T-cell (primary cell): ENCODE data around the gene EXOC4. TPM values are rescaled to one million over a fixed set of nuclear protein-coding genes. Genes with fewer than 3 reads are reported as not detected.
"Not testable (repeated sequence)": the region's sequence is repeated elsewhere in the genome, so short reads cannot be mapped to it uniquely, and the experiment has no call there.

Experiments
- ATAC-seq, 4 experiments: fragments of 200-7000 bp in 3 of 4; fragments of 150-1000 bp in 1 of 4; cut with Tn5 transposase; replicated peaks in 1 of 4; 1 replicate in 3 of 4; 2 replicates in 1 of 4; pipeline ENCODE4 v1.10.0; 2021; ENCODE audit warnings: moderate library complexity in 3 of 4, mild to moderate bottlenecking in 2 of 4, moderate number of reproducible peaks in 1 of 4
- CTCF ChIA-PET, 2 donors: fragments of 300-600 bp; sonication (Branson Sonifier 250); formaldehyde crosslinking; loops; one replicate each; lab custom pipeline; 2022; ENCODE audit warnings: antibody characterized with exemption in 2 of 2; lab: Charles Lee
- POLR2A ChIA-PET, 2 donors: fragments of 300-600 bp; sonication (Branson Sonifier 250); formaldehyde crosslinking; loops; one replicate each; lab custom pipeline; 2022; ENCODE audit warnings: antibody characterized with exemption in 2 of 2; lab: Charles Lee
- DNase-seq, 35 experiments: peaks; one replicate each; pipeline versions ENCODE4 v3.0.0 to v3.0.0-alpha.2; 2013 to 2023
- H3K27ac ChIP-seq: one replicate; pipeline ENCODE4 v1.5.1; 2013; ENCODE audit warnings: low read length
- H3K27me3 ChIP-seq, 2 experiments: replicated peaks in 1 of 2; 1 replicate in 1 of 2; 2 replicates in 1 of 2; pipeline versions ENCODE4 v1.6.1 to v1.7.0; 2013; ENCODE audit warnings: low read length in 1 of 2, mixed read lengths in 1 of 2; ENCODE audit not compliant: control insufficient read depth in 2 of 2, insufficient read depth in 2 of 2; ENCODE audit errors: extremely low read depth in 1 of 2
- H3K36me3 ChIP-seq, 2 donors: 1 replicate in 1 of 2; 2 replicates in 1 of 2; pipeline versions ENCODE4 v1.6.1 to v1.7.0; 2013; ENCODE audit warnings: low read length in 1 of 2; ENCODE audit not compliant: control insufficient read depth in 2 of 2, insufficient read depth in 1 of 2; ENCODE audit errors: extremely low read depth in 1 of 2
- H3K4me1 ChIP-seq, 2 experiments: 1 replicate in 1 of 2; 2 replicates in 1 of 2; pipeline versions ENCODE4 v1.6.1 to v1.7.0; 2013; ENCODE audit warnings: low read length in 2 of 2, mixed read lengths in 1 of 2; ENCODE audit not compliant: insufficient read depth in 2 of 2, control insufficient read depth in 1 of 2; ENCODE audit errors: extremely low read depth in 1 of 2
- H3K4me3 ChIP-seq, 2 donors: 1 replicate in 1 of 2; 2 replicates in 1 of 2; pipeline versions ENCODE4 v1.5.1 to v1.7.0; 2013; ENCODE audit warnings: mild to moderate bottlenecking in 2 of 2, low read length in 1 of 2, moderate library complexity in 1 of 2; ENCODE audit not compliant: control insufficient read depth in 1 of 2; ENCODE audit errors: extremely low read depth in 1 of 2
- H3K9me3 ChIP-seq: 2 replicates; pipeline ENCODE4 v1.7.0; 2013
- H3K27ac Mint-ChIP-seq, 2 donors: one replicate each; pipeline ENCODE4 v1.8.0; 2020 to 2021; ENCODE audit warnings: mild to moderate bottlenecking in 2 of 2, mixed read lengths in 2 of 2
- H3K27me3 Mint-ChIP-seq, 2 donors: one replicate each; pipeline ENCODE4 v1.8.0; 2021 to 2022; ENCODE audit warnings: mixed read lengths in 2 of 2
- H3K36me3 Mint-ChIP-seq: one replicate; pipeline ENCODE4 v1.8.0; 2021; ENCODE audit warnings: mixed read lengths
- H3K4me1 Mint-ChIP-seq, 3 donors: one replicate each; pipeline ENCODE4 v1.8.0; 2020 to 2022; ENCODE audit warnings: mixed read lengths in 3 of 3, mild to moderate bottlenecking in 1 of 3
- H3K4me3 Mint-ChIP-seq, 3 donors: one replicate each; pipeline ENCODE4 v1.8.0; 2020 to 2022; ENCODE audit warnings: mild to moderate bottlenecking in 3 of 3, mixed read lengths in 3 of 3, moderate library complexity in 3 of 3
- H3K9me3 Mint-ChIP-seq, 3 donors: one replicate each; pipeline ENCODE4 v1.8.0; 2020 to 2022; ENCODE audit warnings: mixed read lengths in 3 of 3
- WGBS: methylation state at CpG from one replicate; pipeline ENCODE4 v1.1.5; 2013; ENCODE audit warnings: missing lambda C conversion rate; ENCODE audit not compliant: insufficient coverage; 5-methylcytosine and 5-hydroxymethylcytosine counted together
- total RNA-seq, 35 experiments: library from RNA in 6 of 35; stranded (reverse) in 6 of 35; fragments of 120-200 nt in 1 of 35; gene quantifications; one replicate each; pipeline versions ENCODE4 v1.2.1 to v1.2.4 and lab custom pipeline; 2013 to 2026

The EXOC4 gene
- total RNA-seq, 5 donors from 2014 or later (not counting 1 experiment from before 2014, with no cell fraction given), result 58.2 to 108 (median 64.8) TPM

GRCh38 chr7:133777701-133778100 lies 524.8 kb downstream of the EXOC4 start:
- no peaks in the 10 kb centered on the region for H3K36me3 ChIP-seq
- H3K27ac ChIP-seq, result no peak overlapping the region
- CTCF ChIA-PET, result interaction anchor here in 1 of 2 donors (0.5 kb wide), 1 partner anchor 32 kb away, joined by 4 read pairs; no protein-coding TSS in a partner anchor
- ATAC-seq, result no peak
- H3K4me1 Mint-ChIP-seq, result no peaks in the 10 kb centered on the region
- H3K27ac Mint-ChIP-seq, result no peak overlapping the region
- H3K4me3 Mint-ChIP-seq, result no peak overlapping the region
- no peaks in the 10 kb centered on the region for H3K9me3 ChIP-seq
- H3K9me3 Mint-ChIP-seq, result peaks cover 0 to 5% (median 4%) of the 10 kb centered on the region in 3 donors
- no peak overlapping the region for H3K4me3 ChIP-seq
- H3K36me3 Mint-ChIP-seq, result peaks cover 44% of the 10 kb centered on the region
- POLR2A ChIA-PET, result no interaction called here
- no peaks in the 10 kb centered on the region for H3K4me1 ChIP-seq
- WGBS, result no CpG with 5 or more reads among the region's 4 CpGs
- no peak for DNase-seq
- H3K27me3 Mint-ChIP-seq, result no peaks in the 10 kb centered on the region
- no peaks in the 10 kb centered on the region for H3K27me3 ChIP-seq

GRCh38 chr7:133778472-133778871 lies 525.6 kb downstream of the EXOC4 start:
- no CpG with 5 or more reads among the region's 5 CpGs for WGBS
- H3K27ac Mint-ChIP-seq, result no peak overlapping the region
- ATAC-seq, result no peak

GRCh38 chr7:133779538-133779937 lies 526.7 kb downstream of the EXOC4 start:
- peaks cover 46% of the 10 kb centered on the region for H3K36me3 Mint-ChIP-seq
- H3K27me3 ChIP-seq, H3K27ac ChIP-seq, H3K36me3 ChIP-seq, H3K27ac Mint-ChIP-seq, DNase-seq, H3K4me3 Mint-ChIP-seq, H3K4me3 ChIP-seq, ATAC-seq, H3K9me3 Mint-ChIP-seq, H3K9me3 ChIP-seq, H3K27me3 Mint-ChIP-seq, H3K4me1 ChIP-seq, H3K4me1 Mint-ChIP-seq: not testable (repeated sequence)
- POLR2A ChIA-PET, result interaction anchor here in 1 of 2 donors (0.6 kb wide), 1 partner anchor 1772 kb away, joined by 3 read pairs; no protein-coding TSS in a partner anchor
- 89% methylated on average over 3 of the region's 4 CpGs for WGBS
- CTCF ChIA-PET, result interaction anchor here in 1 of 2 donors (0.7 kb wide), 1 partner anchor 55 kb away, joined by 3 read pairs; no protein-coding TSS in a partner anchor

More at GRCh38 chr7:133778472-133778871, 525.6 kb downstream of the EXOC4 start:
- Mint-ChIP-seq H3K9me3 (peaks cover 0 to 5% (median 4%) of the 10 kb centered on the region in 3 donors), H3K36me3 (peaks cover 46% of the 10 kb centered on the region), H3K27me3 (no peaks in the 10 kb centered on the region), H3K4me3 (no peak overlapping the region), H3K4me1 (no peaks in the 10 kb centered on the region)
- ChIA-PET POLR2A (no interaction called here), CTCF (no interaction called here)
- no peaks in the 10 kb centered on the region for H3K4me1 ChIP-seq
- H3K27ac ChIP-seq, result no peak overlapping the region
- no peaks in the 10 kb centered on the region for H3K36me3 ChIP-seq
- DNase-seq, result no peak
- H3K9me3 ChIP-seq, result no peaks in the 10 kb centered on the region
- no peaks in the 10 kb centered on the region for H3K27me3 ChIP-seq
- no peak overlapping the region for H3K4me3 ChIP-seq

- H3K27me3 Mint-ChIP-seq, result no peaks in the 10 kb centered on the region
- WGBS, result no CpG with 5 or more reads among the region's 2 CpGs
- H3K4me3 Mint-ChIP-seq, result no peak overlapping the region
- H3K9me3 ChIP-seq, result no peaks in the 10 kb centered on the region
- H3K4me1 Mint-ChIP-seq, result no peaks in the 10 kb centered on the region
- ChIA-PET CTCF (no interaction called here), POLR2A (no interaction called here)
- peaks cover 42% of the 10 kb centered on the region for H3K36me3 Mint-ChIP-seq
- no peaks in the 10 kb centered on the region for H3K36me3 ChIP-seq
- no peak for ATAC-seq
- DNase-seq, result no peak
- H3K27ac Mint-ChIP-seq, result no peak overlapping the region
- H3K27ac ChIP-seq, result no peak overlapping the region
- no peaks in the 10 kb centered on the region for H3K27me3 ChIP-seq
- no peak overlapping the region for H3K4me3 ChIP-seq
- no peaks in the 10 kb centered on the region for H3K4me1 ChIP-seq
- H3K9me3 Mint-ChIP-seq, result peaks cover 0 to 5% (median 4%) of the 10 kb centered on the region in 3 donors
These were observed 528.0 kb downstream of the EXOC4 start for GRCh38 chr7:133780912-133781311.

GRCh38 chr7:133781486-133782090 lies 528.7 kb downstream of the EXOC4 start:
- Mint-ChIP-seq H3K36me3 (peaks cover 38% of the 10 kb centered on the region), H3K9me3 (peaks cover 0 to 5% (median 4%) of the 10 kb centered on the region in 3 donors), H3K4me1 (no peaks in the 10 kb centered on the region), H3K4me3 (no peak overlapping the region), H3K27ac (no peak overlapping the region), H3K27me3 (no peaks in the 10 kb centered on the region)
- WGBS, result 95% methylated on average over 3 of the region's 7 CpGs
- H3K4me3 ChIP-seq, result no peak overlapping the region
- no peaks in the 10 kb centered on the region for H3K27me3 ChIP-seq
- no peak overlapping the region for H3K27ac ChIP-seq
- ChIA-PET CTCF (no interaction called here), POLR2A (interaction anchor here in 1 of 2 donors (0.6 kb wide), 1 partner anchor 981 kb away, joined by 3 read pairs; no protein-coding TSS in a partner anchor)
- ATAC-seq (no peak), DNase-seq (no peak)
- no peaks in the 10 kb centered on the region for H3K9me3 ChIP-seq
- H3K36me3 ChIP-seq, result no peaks in the 10 kb centered on the region
- H3K4me1 ChIP-seq, result no peaks in the 10 kb centered on the region

- CTCF ChIA-PET, result no interaction called here
- no CpG with 5 or more reads among the region's 5 CpGs for WGBS
- Histone ChIP-seq H3K4me1 (no peaks in the 10 kb centered on the region), H3K4me3 (no peak overlapping the region), H3K27ac (no peak overlapping the region), H3K36me3 (no peaks in the 10 kb centered on the region), H3K27me3 (no peaks in the 10 kb centered on the region), H3K9me3 (no peaks in the 10 kb centered on the region)
- peaks cover 35% of the 10 kb centered on the region for H3K36me3 Mint-ChIP-seq
- ATAC-seq (no peak), DNase-seq (no peak)
- no peak overlapping the region for H3K27ac Mint-ChIP-seq
- POLR2A ChIA-PET, result interaction anchor here in 1 of 2 donors (0.6 kb wide), 1 partner anchor 982 kb away, joined by 3 read pairs; no protein-coding TSS in a partner anchor
- no peaks in the 10 kb centered on the region for H3K4me1 Mint-ChIP-seq
- H3K9me3 Mint-ChIP-seq, result peaks cover 0 to 5% (median 4%) of the 10 kb centered on the region in 3 donors
- H3K27me3 Mint-ChIP-seq, result no peaks in the 10 kb centered on the region
- H3K4me3 Mint-ChIP-seq, result no peak overlapping the region
These were observed 529.6 kb downstream of the EXOC4 start for GRCh38 chr7:133782470-133782869.
